Fibroblast of villous mesenchyme (primary cell): ENCODE results near the gene PRKAR1B. TPM values are rescaled to one million over a fixed set of nuclear protein-coding genes. Genes with fewer than 3 reads are reported as not detected.

Source experiments
- DNase-seq: peaks from one replicate; pipeline ENCODE4 v3.0.0-alpha.2; 2010; ENCODE audit warnings: low read depth
- H3K4me3 ChIP-seq: 2 replicates; pipeline ENCODE4 v1.5.1; 2011; ENCODE audit warnings: low read depth, mild to moderate bottlenecking, low read length
- CTCF ChIP-seq: IDR thresholded peaks from 2 replicates; pipeline ENCODE4 v1.5.1; 2012; ENCODE audit warnings: low read depth, mild to moderate bottlenecking, low read length; ENCODE audit not compliant: insufficient read depth
- total RNA-seq: library from RNA; depleted of rRNA; stranded (reverse); fragments of >200 nt; gene quantifications from 2 replicates; pipeline ENCODE4 v1.2.3, GENCODE V29; 2012

PRKAR1B gene
- total RNA-seq, 1 donor: 16.4 TPM

DNA sequence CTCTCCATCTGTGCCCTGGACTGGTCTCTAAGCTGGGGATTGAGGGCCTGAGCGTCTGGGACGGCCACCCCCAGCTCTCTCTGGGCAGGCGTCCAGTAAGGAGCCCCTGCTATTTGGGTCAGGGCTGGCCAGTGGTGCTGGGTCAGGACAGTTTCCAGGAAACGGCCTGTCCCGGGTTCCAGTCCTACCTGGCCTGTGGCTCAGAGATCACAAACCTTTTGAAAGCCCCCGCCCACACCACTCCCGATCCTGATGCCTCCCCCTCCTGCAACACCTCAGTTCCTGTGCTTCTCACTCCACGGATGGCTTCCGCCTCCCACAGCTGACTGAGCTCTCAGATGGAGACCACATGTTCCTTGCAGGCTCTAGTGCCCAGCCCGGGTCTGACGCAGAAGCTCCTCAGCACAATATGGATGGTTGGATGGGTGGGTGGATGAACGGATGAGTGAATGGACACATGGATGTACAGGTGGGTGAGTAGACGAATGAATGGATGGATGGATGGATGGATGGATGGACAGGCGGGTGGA lies 115.7 kb downstream of the PRKAR1B start:
- no peak for TF ChIP-seq CTCF
- no peak for DNase-seq
- no peak overlapping the region for H3K4me3 ChIP-seq

- DNase-seq: peak; percentile 74
- TF ChIP-seq CTCF: no peak
- H3K4me3 ChIP-seq: no peak overlapping the region
Observed at GRCh38 chr7:610531-611280, 116.4 kb downstream of the PRKAR1B start.

DNA sequence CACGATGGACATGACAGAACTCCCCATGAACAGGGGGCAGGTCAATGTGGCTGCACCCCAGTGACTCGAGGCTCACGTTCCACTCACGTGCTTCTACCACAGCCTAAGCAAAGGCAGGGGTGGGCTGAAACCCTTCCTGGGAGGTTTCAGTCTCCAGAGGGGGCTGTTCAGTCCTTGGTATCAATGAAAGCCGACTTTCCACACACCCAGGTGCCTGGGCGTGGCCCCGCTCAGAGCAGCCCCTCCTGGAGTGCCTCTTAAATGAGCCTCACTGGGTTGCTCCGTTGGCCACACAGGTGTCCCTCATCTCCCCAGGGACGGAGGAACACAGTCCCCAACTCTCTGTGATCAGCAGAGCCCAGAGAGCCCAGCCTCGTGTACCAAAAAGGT lies 116.9 kb downstream of the PRKAR1B start:
- TF ChIP-seq CTCF: no peak
- DNase-seq: no peak
- no peak overlapping the region for H3K4me3 ChIP-seq

DNA sequence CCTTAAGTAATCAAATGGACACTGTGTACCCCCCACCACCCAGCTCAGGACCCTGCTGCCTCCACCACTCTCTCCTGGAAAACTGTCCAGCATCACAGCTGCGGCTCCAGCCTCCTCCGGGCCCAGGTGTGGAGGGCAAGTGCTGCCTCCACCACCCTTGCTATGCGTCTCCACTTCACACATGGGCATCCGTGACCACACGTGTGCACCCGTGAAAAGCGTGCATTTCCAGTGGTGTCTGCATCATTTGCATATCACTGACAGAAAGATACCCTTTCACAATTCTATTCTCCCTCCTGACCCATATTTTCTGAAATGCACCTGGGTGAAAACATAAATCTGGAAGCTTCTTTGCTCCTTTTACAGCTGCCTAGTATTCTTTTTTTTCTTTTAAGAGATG lies 117.7 kb downstream of the PRKAR1B start:
- no peak for DNase-seq
- H3K4me3 ChIP-seq: no peak overlapping the region
- no peak for TF ChIP-seq CTCF

GRCh38 chr7:608954-609353 lies 118.1 kb downstream of the PRKAR1B start:
- no peak for DNase-seq
- no peak for TF ChIP-seq CTCF
- no peak overlapping the region for H3K4me3 ChIP-seq

DNA sequence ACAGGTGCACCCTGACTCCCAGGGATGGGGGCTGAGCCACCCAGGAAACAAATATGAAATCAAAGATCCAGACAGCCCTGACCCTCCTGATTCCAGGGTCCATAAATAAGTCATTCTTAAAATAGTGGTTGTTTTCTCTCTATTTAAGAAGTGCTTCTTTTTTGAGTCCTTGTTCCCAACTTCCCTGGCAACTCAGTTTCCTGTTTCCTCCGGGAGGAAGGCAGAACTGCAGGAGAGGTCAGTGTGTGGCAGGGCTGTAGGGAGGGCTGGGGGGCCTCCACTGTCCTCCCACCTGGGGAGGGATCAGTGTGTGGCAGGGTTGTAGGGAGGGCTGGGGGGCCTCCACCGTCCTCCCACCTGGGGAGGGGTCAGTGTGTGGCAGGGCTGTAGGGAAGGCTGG lies 118.7 kb downstream of the PRKAR1B start:
- H3K4me3 ChIP-seq: no peak overlapping the region
- DNase-seq: no peak
- no peak for TF ChIP-seq CTCF

GRCh38 chr7:607938-608337 lies 119.1 kb downstream of the PRKAR1B start:
- no peak for DNase-seq
- TF ChIP-seq CTCF: no peak
- no peak overlapping the region for H3K4me3 ChIP-seq
